Liver (tissue), 9 donors: Measurements from ENCODE around the gene VAC14. TPM values are rescaled to one million over a fixed set of nuclear protein-coding genes. Genes with fewer than 3 reads are reported as not detected.

Source experiments
- DNase-seq: peaks from one replicate; pipeline ENCODE4 v3.0.0-alpha.2; 2017; ENCODE audit warnings: low spot score
- H3K27ac ChIP-seq, 2 donors: one replicate each; pipeline ENCODE4 v1.7.0; 2013; ENCODE audit warnings: inconsistent platforms in 2 of 2, low read length in 2 of 2, control low read depth in 1 of 2, low read depth in 1 of 2, mild to moderate bottlenecking in 1 of 2
- H3K27me3 ChIP-seq, 4 donors: one replicate each; pipeline versions ENCODE4 v1.6.1 to v1.7.0; 2013; ENCODE audit warnings: low read length in 3 of 4, inconsistent platforms in 1 of 4, mild to moderate bottlenecking in 1 of 4, moderate library complexity in 1 of 4; ENCODE audit not compliant: control insufficient read depth in 4 of 4, insufficient read depth in 4 of 4
- H3K36me3 ChIP-seq, 4 donors: one replicate each; pipeline versions ENCODE4 v1.6.1 to v1.7.0; 2013; ENCODE audit warnings: low read length in 3 of 4, mild to moderate bottlenecking in 3 of 4, low read depth in 1 of 4, moderate library complexity in 1 of 4; ENCODE audit not compliant: control insufficient read depth in 4 of 4, insufficient read depth in 3 of 4
- H3K4me1 ChIP-seq, 4 donors: one replicate each; pipeline versions ENCODE4 v1.6.1 to v1.7.0; 2013; ENCODE audit warnings: low read length in 3 of 4, mild to moderate bottlenecking in 3 of 4, moderate library complexity in 1 of 4; ENCODE audit not compliant: control insufficient read depth in 4 of 4, insufficient read depth in 4 of 4
- H3K4me3 ChIP-seq, 3 donors: one replicate each; pipeline versions ENCODE4 v1.6.1 to v1.7.0; 2013; ENCODE audit warnings: low read length in 3 of 3, control low read depth in 1 of 3, low read depth in 1 of 3, mild to moderate bottlenecking in 1 of 3
- H3K9ac ChIP-seq, 2 donors: one replicate each; pipeline ENCODE4 v1.7.0; 2013; ENCODE audit warnings: low read length in 2 of 2, mild to moderate bottlenecking in 2 of 2, moderate library complexity in 2 of 2, control low read depth in 1 of 2, low read depth in 1 of 2
- H3K9me3 ChIP-seq, 4 donors: one replicate each; pipeline versions ENCODE4 v1.6.1 to v1.7.0; 2013; ENCODE audit warnings: low read length in 3 of 4; ENCODE audit not compliant: control insufficient read depth in 4 of 4
- ATF3 ChIP-seq: IDR thresholded peaks from 2 replicates; pipeline ENCODE4 v1.6.1; 2016; ENCODE audit warnings: antibody characterized with exemption
- CTCF ChIP-seq: fragments of 150-350 bp; IDR thresholded peaks from 2 replicates; pipeline ENCODE4 v1.5.1; 2017; ENCODE audit warnings: improper control_type of control experiment, low read depth, low read length; ENCODE audit not compliant: missing input control
- EGR1 ChIP-seq, 2 donors: IDR thresholded peaks; 2 replicates each; pipeline ENCODE4 v1.6.1; 2016 to 2018; ENCODE audit warnings: antibody characterized with exemption in 2 of 2, low read depth in 2 of 2
- FOXA1 ChIP-seq: IDR thresholded peaks from 2 replicates; pipeline ENCODE4 v1.6.1; 2016; ENCODE audit warnings: antibody characterized with exemption
- FOXA2 ChIP-seq: IDR thresholded peaks from 2 replicates; pipeline ENCODE4 v1.6.1; 2016; ENCODE audit warnings: antibody characterized with exemption
- GABPA ChIP-seq, 2 donors: IDR thresholded peaks in 1 of 2; conservative IDR thresholded peaks in 1 of 2; 2 replicates each; pipeline ENCODE4 v1.6.1; 2016; ENCODE audit warnings: antibody characterized with exemption in 2 of 2, mild to moderate bottlenecking in 1 of 2, moderate library complexity in 1 of 2
- HNF4A ChIP-seq, 2 donors: conservative IDR thresholded peaks; 2 replicates each; pipeline ENCODE4 v1.6.1; 2016; ENCODE audit warnings: antibody characterized with exemption in 2 of 2, mild to moderate bottlenecking in 2 of 2
- HNF4G ChIP-seq: IDR thresholded peaks from 2 replicates; pipeline ENCODE4 v1.6.1; 2016; ENCODE audit warnings: antibody characterized with exemption
- JUND ChIP-seq, 2 donors: IDR thresholded peaks; 2 replicates each; pipeline ENCODE4 v1.6.1; 2016; ENCODE audit warnings: antibody characterized with exemption in 2 of 2
- MAX ChIP-seq: IDR thresholded peaks from 2 replicates; pipeline ENCODE4 v1.6.1; 2016; ENCODE audit warnings: antibody characterized with exemption
- NR2F2 ChIP-seq: IDR thresholded peaks from 2 replicates; pipeline ENCODE4 v1.6.1; 2016; ENCODE audit warnings: antibody characterized with exemption
- RAD21 ChIP-seq, 2 donors: IDR thresholded peaks; 2 replicates each; pipeline ENCODE4 v1.6.1; 2016; ENCODE audit warnings: antibody characterized with exemption in 2 of 2, mild to moderate bottlenecking in 2 of 2
- REST ChIP-seq: IDR thresholded peaks from 2 replicates; pipeline ENCODE4 v1.6.1; 2016; ENCODE audit warnings: antibody characterized with exemption, mild to moderate bottlenecking
- RXRA ChIP-seq, 2 donors: IDR thresholded peaks; 2 replicates each; pipeline ENCODE4 v1.6.1; 2017 to 2018; ENCODE audit warnings: antibody characterized with exemption in 2 of 2, mild to moderate bottlenecking in 1 of 2
- SP1 ChIP-seq: IDR thresholded peaks from 2 replicates; pipeline ENCODE4 v1.6.1; 2018; ENCODE audit warnings: antibody characterized with exemption, mild to moderate bottlenecking
- TAF1 ChIP-seq: conservative IDR thresholded peaks from 2 replicates; pipeline ENCODE4 v1.6.1; 2016; ENCODE audit warnings: antibody characterized with exemption, mild to moderate bottlenecking
- YY1 ChIP-seq: IDR thresholded peaks from 2 replicates; pipeline ENCODE4 v1.6.1; 2016; ENCODE audit warnings: antibody characterized with exemption, mild to moderate bottlenecking
- ZBTB33 ChIP-seq: IDR thresholded peaks from 2 replicates; pipeline ENCODE4 v1.6.1; 2016; ENCODE audit warnings: antibody characterized with exemption
- WGBS: extraction: QIAGEN DNeasy Blood & Tissue Kit; methylation state at CpG from one replicate; pipeline ENCODE4 v1.1.7; 2013; 5-methylcytosine and 5-hydroxymethylcytosine counted together
- polyA plus RNA-seq, 2 donors: library from polyadenylated mRNA; stranded (reverse) in 1 of 2; unstranded in 1 of 2; fragments of 200-250 nt in 1 of 2; fragments of >200 nt in 1 of 2; fragmentation: Nextera tagmentation in 1 of 2; extraction: Ambion mirVana in 1 of 2; gene quantifications; one replicate each; pipeline versions ENCODE4 v1.2.1 to v1.2.3, GENCODE V29; 2013 to 2015
- total RNA-seq, 2 donors: library from RNA; depleted of rRNA; stranded (reverse); fragments of >200 nt; gene quantifications; one replicate each; pipeline ENCODE4 v1.2.3, GENCODE V29; 2014
- donor health status: healthy.
- donor health status: healthy.
- donor health status: healthy.
- donor health status: healthy.
- donor health status: healthy.

Gene VAC14
- total and polyA plus RNA-seq, 4 donors: 16.7 to 29.8 (median 20.5) TPM

DNA sequence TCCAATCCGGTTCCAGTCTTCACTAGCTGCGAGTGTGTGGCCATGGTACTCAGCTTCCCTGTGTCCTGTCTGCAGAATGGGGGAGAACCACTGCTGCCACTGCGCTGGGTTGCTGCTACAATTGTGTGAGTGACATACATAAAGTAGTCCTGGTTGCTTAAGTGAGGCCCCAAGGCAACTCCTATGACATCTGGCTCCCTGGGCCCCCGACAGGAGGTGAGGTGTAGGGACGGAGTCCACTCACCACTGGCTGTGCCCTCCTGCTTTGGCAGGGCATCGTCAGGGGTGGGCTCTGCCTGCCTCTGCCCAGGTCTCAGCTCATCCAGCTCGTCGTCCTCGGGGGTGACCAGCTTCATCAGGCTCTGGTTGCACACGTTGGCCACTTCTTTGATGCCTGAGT is 20.4 kb downstream of the VAC14 start:
- DNase-seq: no peak
- H3K4me1 ChIP-seq: no peaks in the 10 kb centered on the region
- TF ChIP-seq HNF4A (conservative IDR thresholded peaks at IDR 0.05): no peak
- TF ChIP-seq EGR1 (IDR thresholded peaks at IDR 0.05; ENCODE audit: low read depth in 2 of 2): no peak
- no peak for TF ChIP-seq FOXA1
- no peak for TF ChIP-seq SP1
- TF ChIP-seq NR2F2: no peak
- TF ChIP-seq TAF1: no peak
- TF ChIP-seq ZBTB33: no peak
- TF ChIP-seq ATF3: no peak
- TF ChIP-seq RAD21 (IDR thresholded peaks at IDR 0.05): no peak
- TF ChIP-seq MAX: no peak
- TF ChIP-seq JUND (IDR thresholded peaks at IDR 0.05): no peak
- TF ChIP-seq HNF4G: no peak
- TF ChIP-seq REST: no peak
- TF ChIP-seq RXRA (IDR thresholded peaks at IDR 0.05): no peak
- no peak for TF ChIP-seq CTCF
- no peak for TF ChIP-seq FOXA2
- H3K9ac ChIP-seq: no peak overlapping the region
- H3K36me3 ChIP-seq: peaks cover 14 to 77% (median 43%) of the 10 kb centered on the region in 4 donors
- WGBS: 96% methylated on average over 10 of the region's 10 CpGs
- no peaks in the 10 kb centered on the region for H3K9me3 ChIP-seq
- H3K27ac ChIP-seq: no peak overlapping the region
- no peaks in the 10 kb centered on the region for H3K27me3 ChIP-seq
- no peak overlapping the region for H3K4me3 ChIP-seq

DNA sequence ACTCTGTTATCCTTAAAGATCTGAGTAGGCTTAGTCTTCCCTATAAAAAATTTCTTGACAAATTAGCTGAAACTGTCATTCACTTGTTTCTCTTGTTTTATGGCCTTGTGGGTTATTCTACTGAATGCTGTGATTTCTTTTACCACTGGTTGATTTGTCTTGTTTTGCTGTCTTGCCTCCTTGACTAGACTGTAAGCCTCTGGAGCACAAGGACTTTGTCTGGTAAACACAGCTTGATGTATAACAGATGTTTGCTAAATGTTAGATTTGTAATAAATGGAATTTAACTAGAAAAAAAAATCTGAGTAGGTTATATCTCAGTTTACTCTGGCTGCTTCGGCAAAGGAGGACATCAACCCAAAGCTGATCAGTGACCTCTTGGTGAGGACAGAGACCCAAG is 21.6 kb downstream of the VAC14 start:
- Histone ChIP-seq H3K27ac (no peak overlapping the region), H3K9me3 (no peaks in the 10 kb centered on the region), H3K4me3 (no peak overlapping the region), H3K27me3 (no peaks in the 10 kb centered on the region), H3K36me3 (peaks cover 13 to 66% (median 36%) of the 10 kb centered on the region in 4 donors), H3K4me1 (no peaks in the 10 kb centered on the region), H3K9ac (no peak overlapping the region)
- 86% methylated on average over 1 of the region's 1 CpG for WGBS
- DNase-seq: no peak
- TF ChIP-seq MAX (no peak), GABPA (IDR thresholded peaks at IDR 0.05 in 1 of 2, conservative IDR thresholded peaks at IDR 0.05 in 1 of 2) (no peak), CTCF (no peak), FOXA2 (no peak), ATF3 (no peak), REST (no peak), YY1 (no peak)
